SK-N-SH treated with all-trans-retinoic acid at 6 μM for 48 hours (cell line): ENCODE results near the gene MACF1.

ENCODE experiments used
- BACH2 ChIP-seq: fragments of 250-450 bp; sonication (Bioruptor Pico); IDR thresholded peaks from 2 replicates; pipeline ENCODE4 v1.9.0; 2021; ENCODE audit warnings: mild to moderate bottlenecking, borderline replicate concordance
- CREB5 ChIP-seq: fragments of 250-450 bp; sonication (Bioruptor Pico); IDR thresholded peaks from 2 replicates; pipeline ENCODE4 v1.5.1; 2020; ENCODE audit warnings: low read depth, mild to moderate bottlenecking, moderate library complexity
- CSDC2 ChIP-seq: fragments of 250-450 bp; sonication (Bioruptor Pico); IDR thresholded peaks from 2 replicates; pipeline ENCODE4 v1.5.0; 2020; ENCODE audit warnings: mild to moderate bottlenecking, moderate library complexity
- CSRNP3 ChIP-seq: fragments of 250-450 bp; sonication (Bioruptor Pico); IDR thresholded peaks from 2 replicates; pipeline ENCODE4 v1.5.1; 2021; ENCODE audit warnings: mild to moderate bottlenecking, moderate library complexity
- OSR1 ChIP-seq: fragments of 250-450 bp; sonication (Bioruptor Pico); IDR thresholded peaks from 2 replicates; pipeline ENCODE4 v1.8.0; 2022; ENCODE audit warnings: moderate library complexity, mild to moderate bottlenecking, inconsistent platforms
- PATZ1 ChIP-seq: fragments of 250-450 bp; sonication (Bioruptor Pico); IDR thresholded peaks from 2 replicates; pipeline ENCODE4 v1.8.0; 2020; ENCODE audit warnings: mild to moderate bottlenecking, moderate library complexity, borderline replicate concordance
- PPARA ChIP-seq: fragments of 250-450 bp; sonication (Bioruptor Pico); IDR thresholded peaks from 2 replicates; pipeline ENCODE4 v1.5.0; 2020; ENCODE audit warnings: mild to moderate bottlenecking, borderline replicate concordance
- TCF4 ChIP-seq: fragments of 250-450 bp; sonication (Bioruptor Pico); IDR thresholded peaks from 2 replicates; pipeline ENCODE4 v1.8.0; 2021; ENCODE audit warnings: mild to moderate bottlenecking, moderate library complexity, borderline replicate concordance
- ZFP3 ChIP-seq: fragments of 250-450 bp; sonication (Bioruptor Pico); IDR thresholded peaks from 2 replicates; pipeline ENCODE4 v1.5.0; 2020; ENCODE audit warnings: mild to moderate bottlenecking, moderate library complexity
- ZFP30 ChIP-seq: fragments of 450-650 bp; formaldehyde crosslinking; IDR thresholded peaks from 2 replicates; pipeline ENCODE4 v1.5.0; 2022; ENCODE audit warnings: mild to moderate bottlenecking, moderate library complexity
- ZNF70 ChIP-seq: fragments of 450-650 bp; formaldehyde crosslinking; IDR thresholded peaks from 2 replicates; pipeline ENCODE4 v1.5.0; 2020; ENCODE audit warnings: mild to moderate bottlenecking, moderate library complexity

- TF ChIP-seq PPARA (CRISPR knock-in tag): no peak
- no peak for TF ChIP-seq CSDC2
- TF ChIP-seq PATZ1 (CRISPR knock-in tag): no peak
- no peak for TF ChIP-seq CSRNP3 (CRISPR knock-in tag)
- TF ChIP-seq CREB5 (CRISPR knock-in tag): no peak
- TF ChIP-seq OSR1 (CRISPR knock-in tag): no peak
- TF ChIP-seq ZFP30 (CRISPR knock-in tag): no peak
- TF ChIP-seq ZFP3 (CRISPR knock-in tag): no peak
- no peak for TF ChIP-seq ZNF70 (CRISPR knock-in tag)
- TF ChIP-seq BACH2 (CRISPR knock-in tag): no peak
- TF ChIP-seq TCF4 (CRISPR knock-in tag): no peak
These were observed 193.0 kb downstream of the MACF1 start for GRCh38 chr1:39397487-39397886.
